GM18502 (cell line): Measurements from ENCODE around the gene BICC1.

ENCODE experiments used
- ATAC-seq: cut with Tn5 transposase; IDR thresholded peaks from one replicate; pipeline ENCODE4 v1.9.1; 2021; ENCODE audit warnings: mild to moderate bottlenecking; ENCODE audit not compliant: unreplicated experiment, poor library complexity

Gene BICC1

DNA sequence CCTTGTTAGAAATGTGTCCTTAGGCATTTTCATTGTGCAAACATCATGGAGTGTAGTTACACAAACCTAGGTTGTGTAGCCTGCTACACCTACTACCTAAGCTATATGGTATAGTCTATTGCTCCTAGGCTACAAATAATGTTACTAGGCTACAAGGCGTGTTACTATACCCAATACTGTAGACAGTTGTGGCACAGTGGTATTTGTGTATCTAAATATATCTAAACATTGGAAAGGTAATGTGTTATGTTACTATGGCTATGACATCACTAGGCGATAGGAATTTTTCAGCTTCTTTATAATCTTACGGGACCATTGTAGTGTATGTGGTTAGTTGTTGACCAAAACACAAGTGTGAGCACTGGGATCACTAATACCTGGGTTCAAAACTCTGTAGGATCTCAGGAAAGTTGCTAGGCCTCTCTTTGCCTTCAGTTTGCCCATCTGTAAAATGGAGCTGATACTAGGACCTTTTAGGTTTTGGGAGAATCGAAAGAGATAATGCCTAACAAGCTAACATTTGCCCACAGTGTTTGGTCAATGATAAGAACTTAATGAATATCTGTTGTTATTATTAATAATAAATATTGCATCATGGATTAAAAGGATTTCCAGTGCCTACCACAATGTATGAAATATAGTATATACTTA is 2.7 kb downstream of the BICC1 start:
- no peak for ATAC-seq

DNA sequence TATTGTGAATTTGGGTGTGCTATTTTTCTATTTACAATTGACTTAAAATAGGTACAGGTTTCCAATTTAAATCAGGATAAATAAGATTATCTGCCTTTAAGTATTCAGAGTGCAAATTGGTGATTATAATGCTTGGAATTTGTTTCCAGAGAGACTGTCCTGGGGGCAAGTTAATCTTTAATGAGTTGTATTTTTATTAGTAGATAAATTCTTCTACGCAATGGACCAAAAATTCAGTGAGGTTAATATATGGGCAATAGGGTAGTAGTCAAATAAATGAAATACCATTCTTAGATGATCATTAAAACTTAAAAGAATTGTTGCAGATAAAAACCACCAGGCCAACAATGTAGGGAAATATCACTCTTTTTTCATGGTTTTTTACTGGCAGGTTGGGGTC is 3.4 kb downstream of the BICC1 start:
- ATAC-seq, result no peak

DNA sequence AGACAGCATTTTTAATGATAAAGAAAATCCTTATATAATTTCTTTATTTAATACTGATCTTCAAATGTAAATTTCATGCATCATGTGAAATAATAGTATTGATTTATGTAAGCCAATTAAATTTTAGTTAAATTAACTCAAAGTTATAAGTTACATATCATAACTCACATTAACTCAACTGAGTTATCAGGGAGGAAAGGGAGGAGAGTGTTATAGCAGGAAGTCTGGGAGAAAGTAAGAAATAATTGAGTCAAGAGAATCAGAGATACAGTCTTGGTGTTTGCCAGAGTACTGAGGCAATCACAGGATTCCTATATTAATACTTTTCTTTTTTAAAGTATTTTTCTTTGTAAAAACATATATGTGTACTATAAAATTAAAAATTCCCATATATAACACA is 4.0 kb downstream of the BICC1 start:
- ATAC-seq, result no peak

DNA sequence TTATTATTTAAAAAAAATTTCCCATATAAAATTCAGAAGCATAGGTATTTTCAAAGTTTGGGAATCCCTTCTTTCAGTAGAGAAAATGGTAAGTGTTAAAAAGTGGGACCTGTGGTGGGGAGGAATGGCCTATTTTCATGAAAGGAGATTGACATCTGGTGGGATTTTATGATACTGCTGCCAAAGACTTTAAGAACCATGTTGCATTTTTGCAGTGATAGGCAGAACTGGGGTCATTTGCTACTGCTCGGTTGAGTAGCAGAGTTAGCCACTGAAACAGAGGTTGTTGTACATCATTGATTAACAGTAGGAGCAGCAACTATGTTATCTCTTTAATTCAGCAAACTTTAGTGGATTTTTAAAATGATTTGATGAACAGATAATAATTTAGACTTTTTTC is 4.4 kb downstream of the BICC1 start:
- no peak for ATAC-seq

DNA sequence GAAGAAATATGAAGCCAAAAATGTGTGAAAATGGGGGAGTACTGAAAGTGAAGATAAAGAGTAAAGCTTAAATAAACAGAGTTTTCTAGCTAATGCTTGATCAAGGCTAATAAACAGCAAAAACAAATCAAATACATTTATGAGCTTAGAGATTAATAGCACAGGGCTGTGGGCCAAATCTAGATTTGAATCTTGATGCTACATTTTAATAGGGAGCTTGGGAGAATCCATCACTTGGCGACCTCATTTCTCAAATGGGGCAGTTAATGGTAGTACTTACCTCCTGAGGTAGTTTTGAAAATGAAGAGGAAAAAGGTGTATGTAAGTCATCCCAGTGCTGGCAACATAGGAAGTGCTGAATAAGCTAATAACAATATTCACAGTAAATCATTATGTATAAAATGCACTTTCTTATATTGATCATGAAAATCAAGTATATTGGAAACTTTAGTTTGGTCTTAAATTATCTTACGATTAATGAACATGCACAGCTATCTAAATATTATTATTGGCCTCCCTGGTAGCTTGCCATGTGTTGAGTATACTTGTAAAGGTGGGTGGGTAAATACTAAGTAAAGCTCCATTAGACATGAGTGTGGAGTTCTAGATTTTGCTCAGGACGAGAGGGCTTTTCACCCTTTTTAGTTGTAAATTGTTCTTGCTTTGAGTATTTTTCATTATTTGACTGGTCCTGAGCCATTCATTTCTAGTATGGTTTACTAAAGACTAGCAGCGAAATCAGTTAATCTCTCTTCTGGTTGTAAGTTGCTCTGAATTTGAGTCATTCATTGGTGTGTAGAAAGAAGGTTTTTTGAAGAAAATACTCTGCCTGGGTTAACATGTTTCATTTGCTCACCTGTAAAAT is 5.1 kb downstream of the BICC1 start:
- ATAC-seq, result no peak

DNA sequence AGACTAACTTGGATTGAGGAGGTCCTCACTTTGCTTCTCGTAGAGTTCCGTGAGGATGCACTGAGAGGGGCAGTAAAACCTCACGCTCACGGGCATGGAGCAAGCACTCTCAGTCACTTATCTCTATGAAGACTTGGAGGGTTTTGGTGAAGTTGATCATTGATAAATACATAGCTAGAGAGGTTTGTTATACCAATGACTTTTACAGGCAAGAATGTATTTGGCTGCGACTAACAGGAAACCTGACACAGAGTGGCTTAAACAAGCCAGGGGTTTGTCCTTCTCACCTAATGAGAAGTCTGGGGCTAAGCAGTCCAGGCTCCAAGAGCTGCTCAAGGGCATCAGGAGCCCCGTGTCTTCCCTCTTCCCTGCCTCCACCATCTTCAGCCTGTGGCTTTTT is 6.1 kb downstream of the BICC1 start:
- ATAC-seq, result no peak

DNA sequence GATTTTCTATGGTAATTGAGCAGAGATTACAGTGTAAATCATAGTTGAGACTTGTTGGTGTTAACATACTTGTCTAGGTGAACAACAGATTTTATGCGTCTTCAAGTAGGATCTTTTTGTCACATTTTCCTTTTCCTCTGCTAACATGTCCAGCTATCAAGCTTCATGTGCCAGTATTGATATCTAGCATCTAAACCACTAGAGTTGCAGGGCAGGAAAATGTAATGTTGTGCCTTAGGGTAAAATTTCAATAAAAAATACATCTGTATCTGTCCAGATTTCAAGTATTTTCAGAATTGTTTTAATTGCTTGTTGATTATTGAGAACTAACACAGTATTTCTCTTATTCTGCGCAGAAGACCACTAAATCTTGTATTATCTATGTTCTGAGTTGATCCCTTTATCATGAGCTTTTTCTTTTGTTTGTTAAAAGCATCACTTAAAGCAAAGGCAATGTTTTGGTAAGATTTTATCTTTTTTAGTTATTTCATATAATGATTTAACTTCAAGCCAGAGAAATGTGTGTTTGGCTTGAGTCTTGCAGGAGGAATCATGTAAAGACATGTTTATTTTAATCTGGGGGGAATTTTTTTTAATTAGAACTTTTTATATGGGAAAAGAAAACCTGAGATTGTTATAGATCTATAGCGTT is 16.5 kb downstream of the BICC1 start:
- no peak for ATAC-seq

DNA sequence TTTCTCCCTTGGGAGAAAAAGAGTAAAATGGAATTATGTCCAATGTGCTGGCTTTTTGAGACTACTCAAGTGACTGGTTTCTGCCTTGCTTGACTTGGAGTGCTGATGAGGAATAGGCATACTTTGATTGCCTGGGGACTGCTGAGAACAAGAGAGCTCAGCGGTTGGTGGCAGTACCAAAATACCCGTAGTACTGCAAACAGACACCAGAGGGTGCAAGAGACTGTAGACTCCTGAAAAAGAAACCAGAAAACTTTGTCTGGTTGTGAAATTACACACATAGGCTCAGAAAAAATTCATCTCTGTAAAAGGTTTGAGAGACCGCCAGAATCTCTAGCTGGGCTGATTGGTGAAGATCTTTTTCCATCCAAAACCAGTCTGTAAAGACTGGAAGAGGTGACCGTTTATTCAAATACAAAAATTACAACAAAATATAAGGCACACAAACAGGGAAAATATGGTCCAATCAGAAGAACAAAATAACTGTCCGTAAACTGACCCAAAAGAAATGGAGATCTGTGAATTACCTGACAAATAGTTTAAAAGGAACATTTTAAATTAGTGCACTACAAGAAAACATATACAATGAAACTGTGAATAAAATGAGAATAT is 18.5 kb downstream of the BICC1 start:
- peak; percentile 99 for ATAC-seq

DNA sequence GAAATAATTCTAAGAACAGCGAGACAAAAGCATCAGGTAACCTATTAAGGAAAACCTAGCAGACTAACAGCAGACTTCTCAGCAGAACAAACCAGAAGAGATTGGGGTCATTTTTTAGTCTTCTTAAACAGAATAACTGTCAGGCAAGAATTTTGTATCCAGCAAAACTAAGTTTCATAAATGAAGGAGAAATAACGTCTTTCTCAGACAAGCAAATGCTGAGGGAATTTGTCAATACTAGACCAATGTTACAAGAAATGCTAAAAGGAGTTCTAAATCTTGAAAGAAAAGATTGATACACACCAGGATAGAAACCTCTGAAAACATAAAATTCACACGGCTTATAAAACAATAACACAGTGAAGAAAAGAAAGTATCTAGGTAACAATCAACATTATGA is 22.6 kb downstream of the BICC1 start:
- no peak for ATAC-seq

DNA sequence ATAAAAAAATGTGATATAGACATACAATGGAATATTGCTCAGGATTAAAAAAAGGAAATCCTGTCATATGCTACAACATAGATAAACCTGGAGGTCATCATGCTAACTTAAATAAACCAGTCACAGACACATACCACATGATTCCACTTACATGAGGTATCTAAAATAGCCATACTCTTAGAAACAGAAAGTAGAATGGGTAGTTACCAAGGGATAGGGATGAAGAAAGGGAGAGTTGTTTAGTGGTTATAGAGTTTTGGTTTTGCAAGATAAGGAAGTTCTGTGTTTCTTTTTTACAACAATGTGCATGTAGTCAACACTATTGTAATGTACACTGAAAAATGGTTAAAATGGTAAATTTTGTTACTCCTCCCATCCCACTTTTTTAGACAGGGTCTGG is 30.5 kb downstream of the BICC1 start:
- ATAC-seq, result no peak

DNA sequence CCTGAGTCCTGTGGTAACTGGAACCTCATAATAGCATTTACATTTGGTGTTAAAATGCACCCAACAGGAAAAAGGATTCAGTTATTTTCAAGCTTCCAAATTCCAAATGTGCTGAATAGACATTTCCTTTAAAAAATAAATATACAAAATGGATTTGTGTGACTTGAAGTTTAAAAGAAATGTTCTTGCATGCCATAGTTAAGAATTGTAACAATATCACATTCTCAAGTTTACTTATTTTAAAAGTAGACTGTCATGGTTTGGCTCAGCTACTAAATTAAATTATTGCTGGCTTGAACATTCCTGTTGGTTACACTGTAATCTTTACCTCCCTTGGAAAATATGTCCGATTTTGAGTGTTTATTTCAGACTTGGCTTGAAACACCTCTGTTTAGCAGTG is 31.5 kb downstream of the BICC1 start:
- no peak for ATAC-seq

DNA sequence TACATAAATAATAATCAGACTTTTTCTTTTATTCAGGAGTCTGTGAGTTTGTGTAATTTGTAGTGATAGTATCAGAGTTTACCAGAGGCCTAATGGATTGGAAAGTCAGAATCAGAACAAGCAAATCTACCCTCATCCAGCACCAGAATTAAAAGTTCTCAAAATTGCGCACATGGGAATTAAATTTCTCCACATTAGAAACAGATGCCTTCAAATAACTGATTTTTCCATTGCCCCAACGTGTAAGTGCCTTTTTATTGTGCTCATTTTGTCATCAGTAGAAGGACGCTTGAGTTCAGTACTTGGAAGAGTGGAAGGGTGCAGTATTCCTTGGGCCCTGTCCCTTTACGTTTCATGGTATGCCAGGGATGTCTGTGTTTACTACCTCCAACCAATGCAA is 32.8 kb downstream of the BICC1 start:
- no peak for ATAC-seq

DNA sequence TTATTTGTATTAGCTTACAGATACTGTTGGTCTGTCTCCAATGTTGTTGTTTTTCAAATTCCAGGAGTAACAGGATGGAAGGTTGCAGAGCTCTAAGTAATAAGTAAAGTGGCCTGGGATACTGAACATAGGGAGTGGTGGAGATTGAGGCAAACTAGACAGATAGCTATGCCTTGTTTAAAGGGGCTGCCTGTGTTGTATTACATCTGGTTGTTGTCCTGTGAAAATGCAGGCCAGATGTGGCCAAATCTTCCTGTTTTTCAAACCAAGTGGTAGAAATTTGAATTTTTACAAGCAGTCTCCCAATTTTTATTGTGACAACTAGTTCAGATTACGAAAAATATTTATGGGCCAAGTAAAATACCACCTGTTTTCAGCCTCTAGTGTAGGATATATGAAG is 33.5 kb downstream of the BICC1 start:
- no peak for ATAC-seq

DNA sequence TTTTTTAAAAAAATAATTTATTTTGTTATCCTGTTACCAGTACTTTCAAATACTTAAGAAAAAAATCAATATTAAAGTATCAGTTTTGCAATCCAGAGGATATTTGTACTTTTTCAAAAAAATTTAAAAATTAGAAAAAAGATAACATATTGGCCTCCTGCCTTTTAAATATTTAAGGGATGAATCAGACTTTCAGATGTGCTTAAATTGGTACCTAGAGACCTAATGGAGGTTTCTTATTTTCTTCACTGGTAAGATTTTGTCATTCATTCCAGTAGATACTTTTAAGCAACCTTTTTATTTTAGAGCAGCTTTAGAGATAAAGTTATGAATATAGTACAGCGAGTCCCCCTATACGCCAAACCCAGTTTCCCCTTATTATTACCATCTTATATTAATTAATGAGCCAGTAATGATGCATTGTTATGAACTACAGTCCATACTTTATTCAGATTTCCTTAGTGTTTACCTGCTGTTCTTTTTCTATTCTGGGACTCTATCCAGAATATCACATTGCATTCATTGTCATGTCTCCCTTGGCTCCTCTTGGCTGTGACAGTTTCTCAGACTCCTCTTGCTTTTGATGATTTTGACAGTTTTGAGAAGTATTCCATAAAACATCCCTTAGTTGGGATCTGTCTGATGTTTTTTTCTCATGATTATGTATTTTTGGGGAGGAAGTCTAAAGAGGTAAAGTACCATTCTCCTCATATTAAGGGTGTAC is 34.2 kb downstream of the BICC1 start:
- no peak for ATAC-seq

DNA sequence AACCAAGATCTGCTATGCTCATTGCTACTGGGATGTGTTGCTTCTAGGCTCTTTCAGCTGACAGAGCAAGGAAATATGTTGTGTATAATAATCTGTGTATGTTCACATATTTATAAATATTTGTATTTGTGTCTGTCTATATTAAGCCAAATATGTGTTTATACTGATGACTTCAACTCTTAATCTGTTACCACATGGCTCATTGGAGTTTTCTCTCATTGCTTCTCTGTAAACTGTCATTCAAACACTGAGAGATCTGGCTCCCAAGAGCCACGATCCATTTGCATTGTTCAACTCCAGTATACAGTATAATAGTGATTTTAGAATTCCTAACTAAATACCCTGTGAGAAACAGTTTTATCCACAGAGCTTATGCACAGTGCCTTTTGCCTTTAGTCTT is 35.3 kb downstream of the BICC1 start:
- no peak for ATAC-seq

DNA sequence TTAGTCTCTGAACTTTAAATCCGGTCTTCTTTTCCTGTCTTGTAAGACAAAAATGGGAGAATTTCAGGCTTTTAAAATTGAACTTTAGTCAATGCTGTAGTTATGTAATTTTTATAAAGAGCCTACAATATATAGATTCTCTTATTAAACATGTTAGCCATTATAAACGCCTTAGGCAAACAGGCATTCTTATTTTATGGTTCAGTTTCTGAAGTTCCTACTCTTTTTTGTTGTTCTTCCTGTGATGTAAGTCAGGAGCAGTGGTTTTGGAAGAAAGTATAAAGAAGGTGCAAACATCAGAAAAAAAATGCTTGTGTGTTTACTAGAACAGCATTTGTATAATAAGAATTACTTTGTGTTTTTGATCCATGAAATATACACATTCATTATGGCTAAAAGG is 41.6 kb downstream of the BICC1 start:
- ATAC-seq, result no peak

DNA sequence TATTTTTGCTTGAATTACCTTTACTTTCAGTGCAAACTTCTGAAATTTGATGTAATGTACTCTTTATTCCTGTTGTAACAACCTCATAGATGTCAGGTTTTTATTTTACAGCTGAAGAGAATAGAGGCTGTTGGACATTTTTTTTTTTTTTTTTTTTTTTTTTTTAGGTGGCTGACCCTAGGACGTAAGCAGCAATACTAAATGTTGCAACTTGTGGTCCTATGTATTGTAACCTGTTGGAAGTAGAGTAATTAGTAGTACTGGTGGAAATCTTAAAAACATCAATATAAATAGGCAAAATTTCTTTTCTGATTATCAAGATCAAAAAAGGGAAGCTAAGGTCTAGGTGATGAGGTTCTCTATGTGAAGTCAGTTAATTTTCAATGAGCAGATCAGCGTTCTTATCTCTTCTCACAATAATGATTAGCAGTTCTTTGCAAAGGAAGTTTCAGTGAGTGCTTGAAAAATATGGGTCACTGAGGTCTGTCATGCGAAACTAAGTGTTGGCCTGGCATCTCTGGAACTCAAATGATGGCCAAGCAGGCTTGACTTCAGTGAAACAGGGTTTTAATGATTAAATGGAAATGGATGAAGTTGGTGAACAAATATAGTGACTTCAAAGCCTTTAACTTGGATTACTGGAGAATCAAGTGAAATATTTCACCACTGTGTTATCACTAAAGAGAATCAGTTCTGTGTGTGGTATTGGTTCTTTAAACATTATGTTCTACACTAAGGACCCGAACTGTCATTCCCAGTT is 42.7 kb downstream of the BICC1 start:
- no peak for ATAC-seq

DNA sequence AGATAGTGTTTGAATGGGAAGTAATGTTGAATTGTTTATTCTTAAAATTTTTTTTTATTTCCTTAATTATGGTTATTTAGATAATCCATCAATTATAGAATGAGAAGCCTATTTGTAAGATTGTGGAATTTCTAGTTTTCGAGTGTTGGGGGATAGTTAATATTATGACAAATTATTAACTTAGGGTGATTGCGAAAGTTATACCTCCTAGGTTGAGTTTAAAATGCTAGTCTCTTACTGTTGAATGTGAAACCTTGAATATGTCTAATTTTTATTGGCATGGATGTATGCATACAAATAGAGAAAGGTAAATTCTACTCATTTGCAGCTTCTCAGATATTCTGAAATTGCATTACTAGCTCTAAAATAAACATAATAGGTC is 43.2 kb downstream of the BICC1 start:
- no peak for ATAC-seq

DNA sequence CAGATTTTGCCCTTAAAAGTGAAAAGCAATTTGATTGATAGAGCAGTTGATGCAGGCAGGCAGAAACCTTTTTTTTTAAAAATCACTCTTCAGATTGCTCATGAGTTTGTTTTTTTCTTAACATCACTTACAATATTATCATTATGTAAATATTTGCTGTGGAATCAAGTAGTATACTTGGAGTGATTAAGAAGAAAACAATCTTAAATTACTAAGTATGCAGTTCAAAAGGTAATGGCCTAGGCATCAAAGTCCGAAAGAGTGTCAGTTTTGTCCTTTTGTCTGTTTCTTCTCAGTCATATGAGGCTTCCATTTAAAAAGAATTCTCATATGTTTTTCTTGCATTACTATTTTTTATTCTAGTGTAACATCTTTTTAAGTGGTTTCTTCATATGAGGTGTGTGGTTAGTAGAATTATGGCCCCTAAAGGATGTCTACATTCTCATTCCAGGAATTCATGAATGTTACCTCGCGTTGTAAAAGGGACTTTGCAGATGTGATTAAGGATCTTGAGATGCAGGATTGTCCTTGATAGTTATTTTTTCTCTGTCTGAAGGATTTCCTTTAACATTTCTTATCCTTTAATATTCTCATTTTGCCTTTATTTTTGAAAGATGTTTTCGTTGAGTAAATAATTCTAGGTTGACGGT is 44.0 kb downstream of the BICC1 start:
- ATAC-seq, result no peak
